Mesendoderm (in vitro differentiated cells): ENCODE results near the gene RAP1GAP2.

Experiments used
- DNase-seq: peaks from one replicate; pipeline ENCODE4 v3.0.0; 2013
- H2AK5ac ChIP-seq: 2 replicates; pipeline ENCODE4 v1.6.1; 2013; ENCODE audit warnings: low read length, inconsistent platforms
- H2BK120ac ChIP-seq: 2 replicates; pipeline ENCODE4 v1.6.1; 2013; ENCODE audit warnings: low read depth, mild to moderate bottlenecking, low read length, moderate library complexity, mixed read lengths
- H2BK15ac ChIP-seq: replicated peaks from 2 replicates; pipeline ENCODE4 v1.6.1; 2013; ENCODE audit warnings: low read depth, mild to moderate bottlenecking, moderate library complexity
- H2BK5ac ChIP-seq: 2 replicates; pipeline ENCODE4 v1.6.1; 2013; ENCODE audit warnings: low read length, inconsistent platforms
- H3K18ac ChIP-seq: 2 replicates; pipeline ENCODE4 v1.6.1; 2013; ENCODE audit warnings: mild to moderate bottlenecking, low read length, mixed read lengths
- H3K23ac ChIP-seq: one replicate; pipeline ENCODE4 v1.6.1; 2013; ENCODE audit warnings: low read length
- H3K27ac ChIP-seq: 2 replicates; pipeline ENCODE4 v1.5.1; 2013; ENCODE audit warnings: low read depth, mild to moderate bottlenecking, inconsistent platforms, low read length, moderate library complexity
- H3K27me3 ChIP-seq: 2 replicates; pipeline ENCODE4 v1.6.1; 2013; ENCODE audit warnings: low read length, control low read depth, mild to moderate bottlenecking, inconsistent platforms; ENCODE audit not compliant: insufficient read depth, poor library complexity
- H3K36me3 ChIP-seq: 2 replicates; pipeline ENCODE4 v1.6.1; 2013; ENCODE audit warnings: low read length, inconsistent platforms; ENCODE audit not compliant: control insufficient read depth, insufficient read depth
- H3K4ac ChIP-seq: one replicate; pipeline ENCODE4 v1.6.1; 2013; ENCODE audit warnings: low read depth, mild to moderate bottlenecking, low read length, moderate library complexity
- H3K4me1 ChIP-seq: 2 replicates; pipeline ENCODE4 v1.6.1; 2013; ENCODE audit warnings: low read depth, low read length, inconsistent platforms; ENCODE audit not compliant: control insufficient read depth
- H3K4me2 ChIP-seq: 2 replicates; pipeline ENCODE4 v1.6.1; 2013; ENCODE audit warnings: low read length
- H3K4me3 ChIP-seq: 2 replicates; pipeline ENCODE4 v1.5.1; 2013; ENCODE audit warnings: mild to moderate bottlenecking, low read length
- H3K56ac ChIP-seq: one replicate; pipeline ENCODE4 v1.6.1; 2013; ENCODE audit warnings: low read length
- H3K79me1 ChIP-seq: 2 replicates; pipeline ENCODE4 v1.6.1; 2013; ENCODE audit warnings: low read length, inconsistent platforms
- H3K79me2 ChIP-seq: 2 replicates; pipeline ENCODE4 v1.6.1; 2013; ENCODE audit warnings: mild to moderate bottlenecking, low read length; ENCODE audit not compliant: control insufficient read depth, insufficient read depth
- H3K9ac ChIP-seq: 2 replicates; pipeline ENCODE4 v1.6.1; 2013; ENCODE audit warnings: low read length, inconsistent platforms
- H4K5ac ChIP-seq: one replicate; pipeline ENCODE4 v1.6.1; 2013; ENCODE audit warnings: low read length
- H4K8ac ChIP-seq: one replicate; pipeline ENCODE4 v1.6.1; 2013; ENCODE audit warnings: low read depth, mild to moderate bottlenecking, control low read depth, low read length, moderate library complexity
- WGBS: extraction: QIAGEN DNeasy Blood & Tissue Kit; methylation state at CpG from one replicate; pipeline ENCODE4 v1.1.7; 2013; ENCODE audit warnings: low lambda C conversion rate, missing lambda C conversion rate; ENCODE audit not compliant: insufficient coverage; ENCODE audit errors: extremely low coverage; 5-methylcytosine and 5-hydroxymethylcytosine counted together

Gene RAP1GAP2

DNA sequence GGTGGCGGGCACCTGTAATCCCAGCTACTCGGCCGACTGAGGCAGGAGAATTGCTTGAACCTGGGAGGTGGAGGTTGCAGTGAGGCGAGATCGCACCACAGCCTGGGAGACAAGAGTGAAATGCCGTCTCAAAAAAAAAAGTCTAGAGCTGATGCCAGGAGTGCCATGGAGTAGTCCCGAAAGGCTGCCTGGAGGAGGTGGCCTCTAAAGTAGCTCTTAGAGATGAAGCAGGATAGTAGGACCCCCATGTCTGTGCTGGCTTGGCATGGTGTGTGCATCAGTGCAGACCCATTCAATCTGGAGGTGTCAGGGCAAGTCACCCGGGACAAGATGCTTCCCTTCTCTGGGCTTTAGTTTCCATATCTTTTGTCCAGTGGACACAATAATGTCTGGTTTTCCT is 6.3 kb downstream of the RAP1GAP2 start:
- no peak overlapping the region for H3K23ac ChIP-seq

DNA sequence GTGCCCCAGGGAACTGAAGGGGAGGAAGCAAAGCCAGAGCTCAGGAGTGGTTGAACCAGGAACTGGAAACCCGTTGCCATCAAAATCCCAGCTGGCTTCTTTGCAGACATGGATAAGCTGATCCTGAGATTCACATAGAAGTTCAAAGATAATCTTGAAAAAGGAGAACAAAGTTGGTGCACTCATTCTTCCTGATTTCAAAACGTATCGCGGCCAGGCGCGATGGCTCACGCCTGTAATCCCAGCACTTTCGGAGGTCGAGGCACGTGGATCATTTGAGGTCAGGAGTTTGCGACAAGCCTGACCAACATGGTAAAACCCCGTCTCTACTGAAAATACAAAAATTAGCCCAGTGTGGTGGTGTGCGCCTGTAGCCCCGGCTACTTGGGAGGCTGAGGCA is 7.1 kb downstream of the RAP1GAP2 start:
- Histone ChIP-seq H4K5ac (no peak overlapping the region), H3K79me2 (no peaks in the 10 kb centered on the region), H2BK15ac (no peak overlapping the region), H3K23ac (no peak overlapping the region), H3K4me3 (no peak overlapping the region), H3K9ac (no peak overlapping the region), H3K56ac (no peak overlapping the region), H3K4ac (no peak overlapping the region), H3K4me2 (no peak overlapping the region), H4K8ac (no peak overlapping the region), H3K36me3 (no peaks in the 10 kb centered on the region), H3K27ac (no peak overlapping the region), H2AK5ac (no peak overlapping the region), H3K79me1 (no peaks in the 10 kb centered on the region), H3K18ac (no peak overlapping the region), H2BK120ac (no peak overlapping the region), H2BK5ac (no peak overlapping the region), H3K4me1 (no peaks in the 10 kb centered on the region), H3K27me3 (no peaks in the 10 kb centered on the region)
- no CpG with 5 or more reads among the region's 14 CpGs for WGBS
- no peak for DNase-seq

More for the DNA sequence above, 6.3 kb downstream of the RAP1GAP2 start:
- Histone ChIP-seq H3K56ac (no peak overlapping the region), H3K4me3 (no peak overlapping the region), H3K4ac (no peak overlapping the region), H4K5ac (no peak overlapping the region), H2BK120ac (no peak overlapping the region), H2BK5ac (no peak overlapping the region), H3K4me2 (no peak overlapping the region), H3K9ac (no peak overlapping the region), H3K4me1 (no peaks in the 10 kb centered on the region), H3K79me2 (no peaks in the 10 kb centered on the region), H3K27me3 (no peaks in the 10 kb centered on the region), H4K8ac (no peak overlapping the region), H2BK15ac (no peak overlapping the region), H2AK5ac (no peak overlapping the region), H3K18ac (no peak overlapping the region), H3K27ac (no peak overlapping the region), H3K36me3 (no peaks in the 10 kb centered on the region), H3K79me1 (no peaks in the 10 kb centered on the region)
- no peak for DNase-seq
- WGBS = no CpG with 5 or more reads among the region's 8 CpGs

DNA sequence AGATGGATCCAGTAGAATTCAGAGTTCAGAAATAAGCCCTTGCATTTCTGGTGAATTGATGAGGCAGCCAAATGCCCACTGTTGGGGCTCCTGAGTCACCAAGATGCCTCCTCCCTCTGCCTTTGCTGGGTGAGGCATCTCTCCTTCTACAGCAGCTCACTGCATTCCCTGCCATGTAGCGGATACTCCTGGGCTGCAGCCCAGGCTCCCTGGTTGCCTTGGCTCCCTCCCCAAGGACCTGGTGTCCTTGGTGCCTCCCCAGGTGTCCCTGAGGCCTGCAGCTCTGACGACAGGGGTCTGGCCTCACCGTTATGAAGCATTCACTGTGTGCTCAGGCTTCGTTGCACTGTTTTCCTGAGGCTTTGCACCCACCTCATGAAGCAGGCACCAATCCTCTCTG is 7.7 kb downstream of the RAP1GAP2 start:
- no peaks in the 10 kb centered on the region for H3K79me2 ChIP-seq
- H2AK5ac ChIP-seq = no peak overlapping the region
- no peaks in the 10 kb centered on the region for H3K27me3 ChIP-seq
- no peak overlapping the region for H3K4me2 ChIP-seq
- H3K4me1 ChIP-seq = no peaks in the 10 kb centered on the region
- H2BK120ac ChIP-seq = no peak overlapping the region
- H3K36me3 ChIP-seq = no peaks in the 10 kb centered on the region
- no peak overlapping the region for H4K5ac ChIP-seq
- no peak overlapping the region for H3K4me3 ChIP-seq
- no peak overlapping the region for H3K18ac ChIP-seq
- H3K79me1 ChIP-seq = no peaks in the 10 kb centered on the region
- H3K4ac ChIP-seq = no peak overlapping the region
- no peak overlapping the region for H2BK5ac ChIP-seq
- no peak overlapping the region for H3K56ac ChIP-seq
- no peak overlapping the region for H2BK15ac ChIP-seq
- no peak for DNase-seq
- H4K8ac ChIP-seq = no peak overlapping the region
- WGBS = no CpG with 5 or more reads among the region's 4 CpGs
- no peak overlapping the region for H3K9ac ChIP-seq
- H3K23ac ChIP-seq = no peak overlapping the region
- H3K27ac ChIP-seq = no peak overlapping the region

DNA sequence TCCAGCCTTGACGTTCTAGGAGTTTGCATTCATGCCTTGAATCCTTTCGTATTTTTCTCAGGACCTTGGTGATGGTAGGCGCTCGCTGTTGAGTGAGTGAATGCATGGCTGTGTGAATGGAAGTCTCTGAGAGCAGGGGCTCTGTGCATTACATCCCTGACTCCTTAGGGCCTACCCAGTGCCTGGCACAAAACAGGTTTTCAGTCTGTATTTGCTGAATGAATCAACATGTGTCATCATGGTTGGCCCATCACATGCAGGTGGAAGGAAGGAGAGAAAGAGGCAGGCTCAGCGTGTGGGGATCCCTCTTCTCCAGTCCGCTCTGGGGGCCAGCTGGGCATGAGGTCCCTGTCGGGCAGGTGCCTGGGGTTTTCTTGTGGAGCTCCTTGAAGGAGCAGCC is 8.7 kb downstream of the RAP1GAP2 start:
- H3K27me3 ChIP-seq = no peaks in the 10 kb centered on the region
- no peak overlapping the region for H3K4me2 ChIP-seq

DNA sequence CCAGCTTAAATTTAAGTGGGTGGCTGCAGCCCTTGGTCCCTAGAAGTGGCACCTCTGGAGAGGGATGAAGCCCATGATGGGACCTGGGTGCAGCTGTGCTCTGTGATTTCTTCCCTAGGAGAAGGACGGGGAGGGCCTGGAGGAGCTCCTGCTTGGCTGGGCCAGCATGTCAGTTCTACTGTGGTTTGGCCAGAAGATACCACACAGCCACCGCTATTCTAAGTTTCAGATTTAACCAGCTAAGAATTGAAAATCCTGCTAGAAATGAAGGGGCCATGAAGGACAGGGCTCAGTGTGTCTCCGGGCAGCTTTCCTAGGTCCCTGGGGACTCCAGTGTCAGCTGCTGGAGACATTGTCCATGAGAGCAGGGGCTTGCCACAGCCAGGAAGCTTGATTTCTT is 9.7 kb downstream of the RAP1GAP2 start:
- Histone ChIP-seq H3K9ac (no peak overlapping the region), H3K56ac (no peak overlapping the region), H3K27me3 (no peaks in the 10 kb centered on the region), H3K18ac (no peak overlapping the region), H2BK120ac (no peak overlapping the region), H3K4me2 (no peak overlapping the region), H4K5ac (no peak overlapping the region), H3K79me2 (no peaks in the 10 kb centered on the region), H3K23ac (no peak overlapping the region), H3K4me1 (no peaks in the 10 kb centered on the region), H3K79me1 (no peaks in the 10 kb centered on the region), H2AK5ac (no peak overlapping the region), H2BK5ac (no peak overlapping the region), H3K4me3 (no peak overlapping the region), H4K8ac (no peak overlapping the region), H3K36me3 (no peaks in the 10 kb centered on the region), H3K27ac (no peak overlapping the region), H3K4ac (no peak overlapping the region), H2BK15ac (no peak overlapping the region)
- no CpG with 5 or more reads among the region's 3 CpGs for WGBS
- DNase-seq = no peak

More for the DNA sequence above, 8.7 kb downstream of the RAP1GAP2 start:
- H3K9ac ChIP-seq = no peak overlapping the region
- H4K8ac ChIP-seq = no peak overlapping the region
- H3K56ac ChIP-seq = no peak overlapping the region
- H4K5ac ChIP-seq = no peak overlapping the region
- H3K79me1 ChIP-seq = no peaks in the 10 kb centered on the region
- H3K18ac ChIP-seq = no peak overlapping the region
- DNase-seq = no peak
- no peaks in the 10 kb centered on the region for H3K79me2 ChIP-seq
- H3K4ac ChIP-seq = no peak overlapping the region
- no peaks in the 10 kb centered on the region for H3K4me1 ChIP-seq
- H3K27ac ChIP-seq = no peak overlapping the region
- H3K36me3 ChIP-seq = no peaks in the 10 kb centered on the region
- H2BK15ac ChIP-seq = no peak overlapping the region
- H3K4me3 ChIP-seq = no peak overlapping the region
- H2BK5ac ChIP-seq = no peak overlapping the region
- no CpG with 5 or more reads among the region's 7 CpGs for WGBS
- H2AK5ac ChIP-seq = no peak overlapping the region
- H3K23ac ChIP-seq = no peak overlapping the region
- no peak overlapping the region for H2BK120ac ChIP-seq
